Stomach (tissue), 4 donors: ENCODE results near the gene ITGAE.
A peak's percentile ranks its signal among the peaks of the same experiment; 100 is the strongest.

Experiments
- EP300 ChIP-seq: sonication (generic); formaldehyde crosslinking; IDR thresholded peaks from one replicate; pipeline ENCODE4 v1.6.1; 2017; ENCODE audit warnings: antibody characterized with exemption
- POLR2A ChIP-seq, 4 donors: fragments of 450-650 bp; IDR thresholded peaks; one replicate each; pipeline ENCODE4 v1.6.1; 2016; ENCODE audit warnings: antibody characterized with exemption in 4 of 4, control low read depth in 2 of 4, mild to moderate bottlenecking in 1 of 4, moderate library complexity in 1 of 4
- POLR2AphosphoS5 ChIP-seq, 3 donors: sonication (generic); formaldehyde crosslinking; IDR thresholded peaks; one replicate each; pipeline ENCODE4 v1.6.1; 2016; ENCODE audit warnings: antibody characterized with exemption in 3 of 3
- TF ChIP-seq, protein P1 (sequence below), 7 experiments: fragments of 450-650 bp in 4 of 7; fragments of 200-600 bp in 3 of 7; sonication (generic) in 3 of 7; IDR thresholded peaks; one replicate each; pipeline ENCODE4 v1.5.1; 2016 to 2019; ENCODE audit warnings: antibody characterized with exemption in 7 of 7, control low read depth in 2 of 7, mild to moderate bottlenecking in 1 of 7

DNA sequence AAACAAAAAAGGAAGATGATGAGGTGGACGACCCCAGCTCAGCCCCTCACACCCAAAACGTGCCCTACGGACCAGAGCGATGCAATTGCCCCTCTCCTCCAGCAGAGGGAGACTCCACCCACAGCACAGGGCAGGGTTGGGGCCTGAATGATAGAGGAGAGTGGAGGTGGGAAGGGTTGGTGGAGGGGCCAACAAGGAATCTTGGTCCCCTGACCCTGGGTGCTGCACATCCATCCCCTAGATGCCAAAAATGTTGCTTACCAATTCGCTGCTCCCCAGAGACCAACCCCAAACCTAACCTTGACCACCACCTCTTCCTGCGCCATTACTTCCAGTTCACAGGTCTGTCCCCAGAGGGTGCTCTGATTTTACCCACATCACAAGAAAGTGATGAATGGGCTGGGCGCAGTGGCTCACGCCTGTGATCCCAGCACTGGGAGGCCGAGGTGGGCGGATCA is 117.9 kb downstream of the ITGAE start:
- TF ChIP-seq, protein P1, sequence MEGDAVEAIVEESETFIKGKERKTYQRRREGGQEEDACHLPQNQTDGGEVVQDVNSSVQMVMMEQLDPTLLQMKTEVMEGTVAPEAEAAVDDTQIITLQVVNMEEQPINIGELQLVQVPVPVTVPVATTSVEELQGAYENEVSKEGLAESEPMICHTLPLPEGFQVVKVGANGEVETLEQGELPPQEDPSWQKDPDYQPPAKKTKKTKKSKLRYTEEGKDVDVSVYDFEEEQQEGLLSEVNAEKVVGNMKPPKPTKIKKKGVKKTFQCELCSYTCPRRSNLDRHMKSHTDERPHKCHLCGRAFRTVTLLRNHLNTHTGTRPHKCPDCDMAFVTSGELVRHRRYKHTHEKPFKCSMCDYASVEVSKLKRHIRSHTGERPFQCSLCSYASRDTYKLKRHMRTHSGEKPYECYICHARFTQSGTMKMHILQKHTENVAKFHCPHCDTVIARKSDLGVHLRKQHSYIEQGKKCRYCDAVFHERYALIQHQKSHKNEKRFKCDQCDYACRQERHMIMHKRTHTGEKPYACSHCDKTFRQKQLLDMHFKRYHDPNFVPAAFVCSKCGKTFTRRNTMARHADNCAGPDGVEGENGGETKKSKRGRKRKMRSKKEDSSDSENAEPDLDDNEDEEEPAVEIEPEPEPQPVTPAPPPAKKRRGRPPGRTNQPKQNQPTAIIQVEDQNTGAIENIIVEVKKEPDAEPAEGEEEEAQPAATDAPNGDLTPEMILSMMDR (IDR thresholded peaks at IDR 0.05) = peak in 5 of 7 experiments; percentile 72 to 89 (median 75)
- TF ChIP-seq POLR2A (IDR thresholded peaks at IDR 0.05) (no peak), POLR2AphosphoS5 (IDR thresholded peaks at IDR 0.05) (no peak), EP300 (no peak)
